A673 (cell line): ENCODE results near the gene CSTPP1. TPM values are rescaled to one million over a fixed set of nuclear protein-coding genes. Genes with fewer than 3 reads are reported as not detected.

Experiments used
- BruUV-seq: library from RNA; stranded (reverse); fragments of 400-500 nt; replicated peaks from 2 replicates; lab custom pipeline; 2021; lab: Mats Ljungman, UMichigan
- CTCF ChIA-PET: fragments of 300-600 bp; sonication (Branson Sonifier 250); formaldehyde crosslinking; loops from one replicate; lab custom pipeline; 2022; ENCODE audit warnings: antibody characterized with exemption; lab: Charles Lee
- POLR2A ChIA-PET: fragments of 300-600 bp; sonication (Branson Sonifier 250); formaldehyde crosslinking; loops from one replicate; lab custom pipeline; 2022; ENCODE audit warnings: antibody characterized with exemption; ENCODE audit not compliant: low non-redundant PET; lab: Charles Lee
- DNase-seq: peaks from one replicate; pipeline ENCODE4 v3.0.0-alpha.2; 2015; ENCODE audit warnings: low spot score
- H3K27ac ChIP-seq: fragments of 200-600 bp; sonication (generic); 2 replicates; pipeline ENCODE4 v1.5.1; 2016; ENCODE audit warnings: mixed run types, low read depth, mild to moderate bottlenecking, mixed read lengths, antibody characterized with exemption, low read length; ENCODE audit not compliant: poor library complexity, severe bottlenecking
- H3K27me3 ChIP-seq: fragments of 200-600 bp; sonication (generic); replicated peaks from 2 replicates; pipeline ENCODE4 v1.6.1; 2017; ENCODE audit warnings: mixed run types, low read depth, mild to moderate bottlenecking, mixed read lengths, antibody characterized with exemption, low read length; ENCODE audit not compliant: insufficient read depth, poor library complexity
- H3K36me3 ChIP-seq: fragments of 200-600 bp; sonication (generic); 2 replicates; pipeline ENCODE4 v1.6.1; 2016; ENCODE audit warnings: mixed run types, mild to moderate bottlenecking, mixed read lengths, antibody characterized with exemption, low read length; ENCODE audit not compliant: insufficient read depth, poor library complexity, severe bottlenecking
- H3K4me1 ChIP-seq: fragments of 200-600 bp; sonication (generic); 2 replicates; pipeline ENCODE4 v1.6.1; 2017; ENCODE audit warnings: mixed run types, mild to moderate bottlenecking, mixed read lengths, antibody characterized with exemption, low read length; ENCODE audit not compliant: insufficient read depth, poor library complexity, severe bottlenecking
- H3K4me3 ChIP-seq: fragments of 200-600 bp; sonication (generic); 2 replicates; pipeline ENCODE4 v1.5.1; 2016; ENCODE audit warnings: low read depth, mixed run types, mild to moderate bottlenecking, mixed read lengths, low read length; ENCODE audit not compliant: poor library complexity, severe bottlenecking
- H3K9me3 ChIP-seq: fragments of 200-600 bp; sonication (generic); 2 replicates; pipeline ENCODE4 v1.6.1; 2016; ENCODE audit warnings: mixed run types, low read depth, mild to moderate bottlenecking, mixed read lengths, antibody characterized with exemption, low read length; ENCODE audit not compliant: poor library complexity, severe bottlenecking
- EZH2 ChIP-seq: fragments of 200-600 bp; sonication (generic); IDR thresholded peaks from 2 replicates; pipeline ENCODE4 v1.6.1; 2017; ENCODE audit warnings: borderline replicate concordance, low read depth, mild to moderate bottlenecking, mixed read lengths, antibody characterized with exemption, low read length; ENCODE audit not compliant: poor library complexity, severe bottlenecking
- intact Hi-C: fragments of 100-400 bp; cut with micrococcal nuclease; formaldehyde crosslinking; loops from one replicate; pipeline ENCODE4 v1.10.0; 2022; ENCODE audit not compliant: unreplicated experiment
- total RNA-seq: library from RNA; stranded (reverse); gene quantifications from 2 replicates; pipeline ENCODE4 v1.2.3, GENCODE V29; 2021
- TF ChIP-seq, protein P1 (sequence below): fragments of 300-800, 200-600 bp; sonication (generic); conservative IDR thresholded peaks from 2 replicates; pipeline ENCODE4 v1.5.1; 2017; ENCODE audit warnings: low read depth, mild to moderate bottlenecking, antibody characterized with exemption, low read length, moderate library complexity, mixed read lengths

CSTPP1 gene
- total RNA-seq, 1 experiment from 2014 or later, result 79.3 TPM

DNA sequence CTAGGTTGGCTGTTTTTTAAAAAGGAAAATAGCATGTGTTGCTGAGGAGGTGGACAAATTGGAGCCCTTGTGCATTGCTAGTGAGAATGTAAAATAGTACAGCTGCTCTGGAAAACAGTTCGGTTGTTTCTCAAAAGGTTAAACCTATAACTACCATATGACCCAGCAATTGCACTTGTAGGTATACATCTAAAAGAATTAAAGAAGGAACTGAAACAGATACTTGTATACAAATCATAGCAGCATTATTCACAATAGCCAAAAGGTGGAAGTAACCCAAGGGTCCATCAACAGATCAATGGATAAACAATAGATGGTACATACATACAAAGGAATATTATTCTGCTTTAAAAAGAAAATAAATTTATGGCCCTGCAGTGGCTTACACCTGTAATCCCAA lies 111.4 kb downstream of the CSTPP1 start:
- no peak overlapping the region for H3K4me3 ChIP-seq
- intact Hi-C loops, result no loop called here
- ChIA-PET POLR2A (no interaction called here), CTCF (no interaction called here)
- TF ChIP-seq, protein P1, sequence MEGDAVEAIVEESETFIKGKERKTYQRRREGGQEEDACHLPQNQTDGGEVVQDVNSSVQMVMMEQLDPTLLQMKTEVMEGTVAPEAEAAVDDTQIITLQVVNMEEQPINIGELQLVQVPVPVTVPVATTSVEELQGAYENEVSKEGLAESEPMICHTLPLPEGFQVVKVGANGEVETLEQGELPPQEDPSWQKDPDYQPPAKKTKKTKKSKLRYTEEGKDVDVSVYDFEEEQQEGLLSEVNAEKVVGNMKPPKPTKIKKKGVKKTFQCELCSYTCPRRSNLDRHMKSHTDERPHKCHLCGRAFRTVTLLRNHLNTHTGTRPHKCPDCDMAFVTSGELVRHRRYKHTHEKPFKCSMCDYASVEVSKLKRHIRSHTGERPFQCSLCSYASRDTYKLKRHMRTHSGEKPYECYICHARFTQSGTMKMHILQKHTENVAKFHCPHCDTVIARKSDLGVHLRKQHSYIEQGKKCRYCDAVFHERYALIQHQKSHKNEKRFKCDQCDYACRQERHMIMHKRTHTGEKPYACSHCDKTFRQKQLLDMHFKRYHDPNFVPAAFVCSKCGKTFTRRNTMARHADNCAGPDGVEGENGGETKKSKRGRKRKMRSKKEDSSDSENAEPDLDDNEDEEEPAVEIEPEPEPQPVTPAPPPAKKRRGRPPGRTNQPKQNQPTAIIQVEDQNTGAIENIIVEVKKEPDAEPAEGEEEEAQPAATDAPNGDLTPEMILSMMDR, result no peak
- no peak for TF ChIP-seq EZH2
- no peak overlapping the region for H3K27ac ChIP-seq
- DNase-seq, result no peak
- no TSS peak for BruUV-seq
- no peaks in the 10 kb centered on the region for H3K27me3 ChIP-seq
- H3K9me3 ChIP-seq, result no peaks in the 10 kb centered on the region
- no peaks in the 10 kb centered on the region for H3K36me3 ChIP-seq
- no peaks in the 10 kb centered on the region for H3K4me1 ChIP-seq

GRCh38 chr11:47050284-47050683 lies 113.7 kb downstream of the CSTPP1 start:
- Histone ChIP-seq H3K36me3 (no peaks in the 10 kb centered on the region), H3K27me3 (no peaks in the 10 kb centered on the region), H3K27ac (no peak overlapping the region), H3K4me3 (no peak overlapping the region), H3K9me3 (no peaks in the 10 kb centered on the region), H3K4me1 (no peaks in the 10 kb centered on the region)
- no TSS peak for BruUV-seq
- TF ChIP-seq, protein P1, result no peak
- TF ChIP-seq EZH2, result no peak
- CTCF ChIA-PET, result no interaction called here
- intact Hi-C loops, result no loop called here
- POLR2A ChIA-PET, result no interaction called here
- DNase-seq, result no peak

GRCh38 chr11:47051217-47051616 lies 114.7 kb downstream of the CSTPP1 start:
- peaks cover 9% of the 10 kb centered on the region for H3K4me1 ChIP-seq
- TF ChIP-seq, protein P1, result no peak
- TF ChIP-seq EZH2, result no peak
- no peaks in the 10 kb centered on the region for H3K36me3 ChIP-seq
- no peak overlapping the region for H3K27ac ChIP-seq
- BruUV-seq, result no TSS peak
- POLR2A ChIA-PET, result no interaction called here
- H3K4me3 ChIP-seq, result no peak overlapping the region
- no peaks in the 10 kb centered on the region for H3K27me3 ChIP-seq
- intact Hi-C loops, result no loop called here
- DNase-seq, result no peak
- no peaks in the 10 kb centered on the region for H3K9me3 ChIP-seq
- CTCF ChIA-PET, result no interaction called here
